HepG2 (cell line): ENCODE data around the gene CLASRP. TPM values are rescaled to one million over a fixed set of nuclear protein-coding genes. Genes with fewer than 3 reads are reported as not detected.

Experiments
- ARID2 ChIP-seq: sonication (generic); formaldehyde crosslinking; IDR thresholded peaks from 2 replicates; pipeline ENCODE4 v1.8.1; 2022; ENCODE audit warnings: mild to moderate bottlenecking, missing genetic modification reagents, borderline replicate concordance
- NCOA2 ChIP-seq: sonication (generic); formaldehyde crosslinking; IDR thresholded peaks from 2 replicates; pipeline ENCODE4 v1.8.0; 2022; ENCODE audit warnings: inconsistent platforms
- SP1 ChIP-seq, 2 experiments: fragments of 450-650 bp in 1 of 2; sonication (generic) in 1 of 2; formaldehyde crosslinking in 1 of 2; IDR thresholded peaks; 2 replicates each; pipeline versions ENCODE4 v1.4.0 to v1.6.1; 2016 to 2020; ENCODE audit warnings: missing genetic modification reagents in 1 of 2
- SP5 ChIP-seq: IDR thresholded peaks from 2 replicates; pipeline ENCODE4 v1.6.1; 2016; ENCODE audit warnings: low read depth, borderline replicate concordance
- SRSF4 ChIP-seq: fragments of 200-400 bp; formaldehyde crosslinking; IDR thresholded peaks from one replicate; pipeline ENCODE4 v1.6.1; 2018; ENCODE audit warnings: mild to moderate bottlenecking, low read depth, low read length, moderate library complexity; ENCODE audit not compliant: poor library complexity, severe bottlenecking
- ZBTB3 ChIP-seq: sonication (generic); formaldehyde crosslinking; IDR thresholded peaks from 2 replicates; pipeline ENCODE4 v1.4.0; 2020; ENCODE audit warnings: low read depth, mild to moderate bottlenecking, moderate library complexity, missing genetic modification reagents, borderline replicate concordance
- ZNF274 ChIP-seq: sonication (generic); formaldehyde crosslinking; IDR thresholded peaks from 2 replicates; pipeline ENCODE4 v1.5.1; 2020; ENCODE audit warnings: mild to moderate bottlenecking, missing genetic modification reagents
- ZNF44 ChIP-seq: sonication (generic); formaldehyde crosslinking; IDR thresholded peaks from 2 replicates; pipeline ENCODE4 v1.5.1; 2020; ENCODE audit warnings: mild to moderate bottlenecking, missing genetic modification reagents
- ZNF557 ChIP-seq: sonication (generic); formaldehyde crosslinking; IDR thresholded peaks from 2 replicates; pipeline ENCODE4 v1.4.0; 2020; ENCODE audit warnings: missing genetic modification reagents
- ZNF747 ChIP-seq: sonication (generic); formaldehyde crosslinking; IDR thresholded peaks from 2 replicates; pipeline ENCODE4 v1.8.1; 2023; ENCODE audit warnings: missing genetic modification reagents, mild to moderate bottlenecking, borderline replicate concordance
- ZSCAN29 ChIP-seq: sonication (generic); formaldehyde crosslinking; conservative IDR thresholded peaks from 2 replicates; pipeline ENCODE4 v1.4.0; 2020; ENCODE audit warnings: mild to moderate bottlenecking, missing genetic modification reagents
- polyA plus RNA-seq, 8 experiments: library from polyadenylated mRNA; depleted of rRNA in 3 of 8; stranded (reverse) in 7 of 8; unstranded in 1 of 8; fragments of >200 nt; fragmentation: Illumina TruSeq in 4 of 8; extraction: Trizol in 4 of 8; gene quantifications; 2 replicates each; pipeline versions ENCODE4 v1.2.1 to v1.2.3, GENCODE V29; 2011 to 2016; ENCODE audit warnings: low read depth in 4 of 8, missing spikeins in 1 of 8, mixed read lengths in 1 of 8; ENCODE audit not compliant: insufficient read depth in 1 of 8
- total RNA-seq, 5 experiments: library from RNA; depleted of rRNA; stranded (reverse); fragments of >200 nt; fragmentation: Illumina TruSeq; extraction: Trizol; gene quantifications; 2 replicates each; pipeline ENCODE4 v1.2.3, GENCODE V29; 2016; ENCODE audit warnings: low read depth in 1 of 5
- TF ChIP-seq, protein P1 (sequence below): IDR thresholded peaks from 2 replicates; pipeline ENCODE4 v1.6.1; 2012; ENCODE audit warnings: low read length, improper control_type of control experiment
- TF ChIP-seq, protein P2 (sequence below): sonication (generic); formaldehyde crosslinking; IDR thresholded peaks from 2 replicates; pipeline ENCODE4 v1.4.0; 2020; ENCODE audit warnings: missing genetic modification reagents
- TF ChIP-seq, protein P3 (sequence below): sonication (generic); formaldehyde crosslinking; IDR thresholded peaks from 2 replicates; pipeline ENCODE4 v1.9.0; 2021; ENCODE audit warnings: mild to moderate bottlenecking, missing genetic modification reagents
- TF ChIP-seq, protein P4 (sequence below): sonication (generic); formaldehyde crosslinking; IDR thresholded peaks from 2 replicates; pipeline ENCODE4 v1.5.0; 2020; ENCODE audit warnings: mild to moderate bottlenecking, missing genetic modification reagents

The CLASRP gene
- total and polyA plus RNA-seq, 2 of the 13 experiments (the other 11 are each of a cell fraction or from before 2014, with no cell fraction given): 32.0 to 51.4 TPM

DNA sequence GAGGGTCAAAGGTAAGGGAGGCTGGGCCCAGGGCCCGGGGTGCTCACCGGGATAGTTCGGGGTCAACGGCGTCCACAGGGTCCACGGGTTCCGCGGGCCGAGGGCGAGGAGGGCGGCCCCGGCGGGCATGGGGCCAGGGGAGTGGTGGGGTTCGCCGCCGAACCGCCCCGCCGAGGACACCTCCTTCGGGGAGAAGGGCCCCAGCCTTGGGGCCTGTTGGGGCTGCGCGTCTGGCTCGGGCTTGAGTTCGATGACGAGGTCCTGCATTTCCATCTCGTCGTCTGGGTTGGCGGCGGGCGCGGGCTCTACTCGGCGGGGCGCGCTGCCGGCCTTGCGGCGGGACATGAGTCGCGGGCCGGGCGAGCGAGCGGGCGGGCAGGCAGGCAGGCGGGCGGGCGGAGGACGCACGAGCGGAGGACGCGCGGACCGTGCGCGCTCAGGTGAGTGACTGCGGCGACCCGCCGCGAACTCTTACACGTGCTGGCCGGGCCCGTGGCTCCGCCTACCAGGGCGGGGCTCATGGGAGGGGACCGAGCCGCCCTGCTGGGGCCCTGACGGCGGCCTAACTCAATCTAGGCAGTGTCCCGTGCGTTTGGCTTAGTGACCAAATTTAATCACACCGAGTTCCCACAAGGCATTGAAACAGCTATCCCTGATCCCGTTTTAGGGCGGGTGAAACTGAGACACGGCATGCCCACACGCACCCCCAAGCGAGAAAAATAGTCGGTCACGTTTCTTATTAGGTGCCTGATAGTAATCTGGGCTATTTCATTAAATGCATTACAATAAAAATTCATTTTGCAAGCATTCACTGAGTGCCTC lies 37.4 kb downstream of the CLASRP start, which contains the start of gene ZNF296 (continued):
- TF ChIP-seq ZNF747 (CRISPR knock-in tag) (peak; percentile 56; the same call in 1 of the 2 replicates), ZNF557 (CRISPR knock-in tag) (no peak), ZNF44 (CRISPR knock-in tag) (no peak), ARID2 (CRISPR knock-in tag) (no peak), SRSF4 (no peak), SP1 (IDR thresholded peaks at IDR 0.05) (no peak), SP1 (CRISPR knock-in tag; IDR thresholded peaks at IDR 0.05) (peak; percentile 60; the same call in 1 of the 2 replicates), ZSCAN29 (CRISPR knock-in tag) (no peak), NCOA2 (CRISPR knock-in tag) (peak; percentile 14; the same call in 1 of the 2 replicates), SP5 (peak; percentile 78; the same call in 1 of the 2 replicates), ZBTB3 (CRISPR knock-in tag) (no peak), ZNF274 (CRISPR knock-in tag) (no peak; the same call in 1 of the 2 replicates)
- TF ChIP-seq, protein P1, sequence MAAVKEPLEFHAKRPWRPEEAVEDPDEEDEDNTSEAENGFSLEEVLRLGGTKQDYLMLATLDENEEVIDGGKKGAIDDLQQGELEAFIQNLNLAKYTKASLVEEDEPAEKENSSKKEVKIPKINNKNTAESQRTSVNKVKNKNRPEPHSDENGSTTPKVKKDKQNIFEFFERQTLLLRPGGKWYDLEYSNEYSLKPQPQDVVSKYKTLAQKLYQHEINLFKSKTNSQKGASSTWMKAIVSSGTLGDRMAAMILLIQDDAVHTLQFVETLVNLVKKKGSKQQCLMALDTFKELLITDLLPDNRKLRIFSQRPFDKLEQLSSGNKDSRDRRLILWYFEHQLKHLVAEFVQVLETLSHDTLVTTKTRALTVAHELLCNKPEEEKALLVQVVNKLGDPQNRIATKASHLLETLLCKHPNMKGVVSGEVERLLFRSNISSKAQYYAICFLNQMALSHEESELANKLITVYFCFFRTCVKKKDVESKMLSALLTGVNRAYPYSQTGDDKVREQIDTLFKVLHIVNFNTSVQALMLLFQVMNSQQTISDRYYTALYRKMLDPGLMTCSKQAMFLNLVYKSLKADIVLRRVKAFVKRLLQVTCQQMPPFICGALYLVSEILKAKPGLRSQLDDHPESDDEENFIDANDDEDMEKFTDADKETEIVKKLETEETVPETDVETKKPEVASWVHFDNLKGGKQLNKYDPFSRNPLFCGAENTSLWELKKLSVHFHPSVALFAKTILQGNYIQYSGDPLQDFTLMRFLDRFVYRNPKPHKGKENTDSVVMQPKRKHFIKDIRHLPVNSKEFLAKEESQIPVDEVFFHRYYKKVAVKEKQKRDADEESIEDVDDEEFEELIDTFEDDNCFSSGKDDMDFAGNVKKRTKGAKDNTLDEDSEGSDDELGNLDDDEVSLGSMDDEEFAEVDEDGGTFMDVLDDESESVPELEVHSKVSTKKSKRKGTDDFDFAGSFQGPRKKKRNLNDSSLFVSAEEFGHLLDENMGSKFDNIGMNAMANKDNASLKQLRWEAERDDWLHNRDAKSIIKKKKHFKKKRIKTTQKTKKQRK: no peak
- TF ChIP-seq, protein P2, sequence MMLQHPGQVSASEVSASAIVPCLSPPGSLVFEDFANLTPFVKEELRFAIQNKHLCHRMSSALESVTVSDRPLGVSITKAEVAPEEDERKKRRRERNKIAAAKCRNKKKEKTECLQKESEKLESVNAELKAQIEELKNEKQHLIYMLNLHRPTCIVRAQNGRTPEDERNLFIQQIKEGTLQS (CRISPR knock-in tag): peak; percentile 52; the same call in 1 of the 2 replicates
- TF ChIP-seq, protein P3, sequence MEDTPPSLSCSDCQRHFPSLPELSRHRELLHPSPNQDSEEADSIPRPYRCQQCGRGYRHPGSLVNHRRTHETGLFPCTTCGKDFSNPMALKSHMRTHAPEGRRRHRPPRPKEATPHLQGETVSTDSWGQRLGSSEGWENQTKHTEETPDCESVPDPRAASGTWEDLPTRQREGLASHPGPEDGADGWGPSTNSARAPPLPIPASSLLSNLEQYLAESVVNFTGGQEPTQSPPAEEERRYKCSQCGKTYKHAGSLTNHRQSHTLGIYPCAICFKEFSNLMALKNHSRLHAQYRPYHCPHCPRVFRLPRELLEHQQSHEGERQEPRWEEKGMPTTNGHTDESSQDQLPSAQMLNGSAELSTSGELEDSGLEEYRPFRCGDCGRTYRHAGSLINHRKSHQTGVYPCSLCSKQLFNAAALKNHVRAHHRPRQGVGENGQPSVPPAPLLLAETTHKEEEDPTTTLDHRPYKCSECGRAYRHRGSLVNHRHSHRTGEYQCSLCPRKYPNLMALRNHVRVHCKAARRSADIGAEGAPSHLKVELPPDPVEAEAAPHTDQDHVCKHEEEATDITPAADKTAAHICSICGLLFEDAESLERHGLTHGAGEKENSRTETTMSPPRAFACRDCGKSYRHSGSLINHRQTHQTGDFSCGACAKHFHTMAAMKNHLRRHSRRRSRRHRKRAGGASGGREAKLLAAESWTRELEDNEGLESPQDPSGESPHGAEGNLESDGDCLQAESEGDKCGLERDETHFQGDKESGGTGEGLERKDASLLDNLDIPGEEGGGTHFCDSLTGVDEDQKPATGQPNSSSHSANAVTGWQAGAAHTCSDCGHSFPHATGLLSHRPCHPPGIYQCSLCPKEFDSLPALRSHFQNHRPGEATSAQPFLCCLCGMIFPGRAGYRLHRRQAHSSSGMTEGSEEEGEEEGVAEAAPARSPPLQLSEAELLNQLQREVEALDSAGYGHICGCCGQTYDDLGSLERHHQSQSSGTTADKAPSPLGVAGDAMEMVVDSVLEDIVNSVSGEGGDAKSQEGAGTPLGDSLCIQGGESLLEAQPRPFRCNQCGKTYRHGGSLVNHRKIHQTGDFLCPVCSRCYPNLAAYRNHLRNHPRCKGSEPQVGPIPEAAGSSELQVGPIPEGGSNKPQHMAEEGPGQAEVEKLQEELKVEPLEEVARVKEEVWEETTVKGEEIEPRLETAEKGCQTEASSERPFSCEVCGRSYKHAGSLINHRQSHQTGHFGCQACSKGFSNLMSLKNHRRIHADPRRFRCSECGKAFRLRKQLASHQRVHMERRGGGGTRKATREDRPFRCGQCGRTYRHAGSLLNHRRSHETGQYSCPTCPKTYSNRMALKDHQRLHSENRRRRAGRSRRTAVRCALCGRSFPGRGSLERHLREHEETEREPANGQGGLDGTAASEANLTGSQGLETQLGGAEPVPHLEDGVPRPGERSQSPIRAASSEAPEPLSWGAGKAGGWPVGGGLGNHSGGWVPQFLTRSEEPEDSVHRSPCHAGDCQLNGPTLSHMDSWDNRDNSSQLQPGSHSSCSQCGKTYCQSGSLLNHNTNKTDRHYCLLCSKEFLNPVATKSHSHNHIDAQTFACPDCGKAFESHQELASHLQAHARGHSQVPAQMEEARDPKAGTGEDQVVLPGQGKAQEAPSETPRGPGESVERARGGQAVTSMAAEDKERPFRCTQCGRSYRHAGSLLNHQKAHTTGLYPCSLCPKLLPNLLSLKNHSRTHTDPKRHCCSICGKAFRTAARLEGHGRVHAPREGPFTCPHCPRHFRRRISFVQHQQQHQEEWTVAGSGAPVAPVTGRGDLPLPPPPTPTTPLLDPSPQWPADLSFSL (CRISPR knock-in tag): no peak
- TF ChIP-seq, protein P4, sequence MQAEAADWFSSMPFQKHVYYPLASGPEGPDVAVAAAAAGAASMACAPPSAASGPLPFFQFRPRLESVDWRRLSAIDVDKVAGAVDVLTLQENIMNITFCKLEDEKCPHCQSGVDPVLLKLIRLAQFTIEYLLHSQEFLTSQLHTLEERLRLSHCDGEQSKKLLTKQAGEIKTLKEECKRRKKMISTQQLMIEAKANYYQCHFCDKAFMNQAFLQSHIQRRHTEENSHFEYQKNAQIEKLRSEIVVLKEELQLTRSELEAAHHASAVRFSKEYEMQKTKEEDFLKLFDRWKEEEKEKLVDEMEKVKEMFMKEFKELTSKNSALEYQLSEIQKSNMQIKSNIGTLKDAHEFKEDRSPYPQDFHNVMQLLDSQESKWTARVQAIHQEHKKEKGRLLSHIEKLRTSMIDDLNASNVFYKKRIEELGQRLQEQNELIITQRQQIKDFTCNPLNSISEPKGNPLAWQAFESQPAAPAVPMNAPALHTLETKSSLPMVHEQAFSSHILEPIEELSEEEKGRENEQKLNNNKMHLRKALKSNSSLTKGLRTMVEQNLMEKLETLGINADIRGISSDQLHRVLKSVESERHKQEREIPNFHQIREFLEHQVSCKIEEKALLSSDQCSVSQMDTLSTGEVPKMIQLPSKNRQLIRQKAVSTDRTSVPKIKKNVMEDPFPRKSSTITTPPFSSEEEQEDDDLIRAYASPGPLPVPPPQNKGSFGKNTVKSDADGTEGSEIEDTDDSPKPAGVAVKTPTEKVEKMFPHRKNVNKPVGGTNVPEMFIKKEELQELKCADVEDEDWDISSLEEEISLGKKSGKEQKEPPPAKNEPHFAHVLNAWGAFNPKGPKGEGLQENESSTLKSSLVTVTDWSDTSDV (CRISPR knock-in tag): peak; percentile 67; the same call in 1 of the 2 replicates
